Stimulated activated memory B cell treated with anti-CD40 and anti-IgM and Interleukin-4, amounts not matched to agents 10 μg/mL and 1 μg/mL and 100 μg/mL, for 72 hours (primary cell): ENCODE results near the gene GARIN5B.

Experiments
- ATAC-seq: fragments of 150-1000 bp; cut with Tn5 transposase; 2 replicates; pipeline ENCODE4 v1.10.0; 2021
- H3K27ac Mint-ChIP-seq: one replicate; pipeline ENCODE4 v1.8.0; 2022; ENCODE audit warnings: mild to moderate bottlenecking, mixed read lengths
- H3K27me3 Mint-ChIP-seq: one replicate; pipeline ENCODE4 v1.8.0; 2022; ENCODE audit warnings: mixed read lengths
- H3K36me3 Mint-ChIP-seq: one replicate; pipeline ENCODE4 v1.8.0; 2022; ENCODE audit warnings: mixed read lengths
- H3K4me1 Mint-ChIP-seq: one replicate; pipeline ENCODE4 v1.8.0; 2022; ENCODE audit warnings: mixed read lengths
- H3K4me3 Mint-ChIP-seq: one replicate; pipeline ENCODE4 v1.8.0; 2022; ENCODE audit warnings: mild to moderate bottlenecking, moderate library complexity, mixed read lengths
- H3K9me3 Mint-ChIP-seq: one replicate; pipeline ENCODE4 v1.8.0; 2022; ENCODE audit warnings: mixed read lengths

Gene GARIN5B

GRCh38 chr19:55392820-55393761 is 30.0 kb upstream of the GARIN5B start:
- Mint-ChIP-seq H3K4me3 (no peak overlapping the region), H3K27ac (no peak overlapping the region), H3K9me3 (no peaks in the 10 kb centered on the region), H3K27me3 (no peaks in the 10 kb centered on the region), H3K4me1 (peaks cover 37% of the 10 kb centered on the region), H3K36me3 (peaks cover 30% of the 10 kb centered on the region)
- no peak for ATAC-seq

- ATAC-seq = no peak
- Mint-ChIP-seq H3K4me3 (no peak overlapping the region), H3K36me3 (peaks cover 39% of the 10 kb centered on the region), H3K27me3 (no peaks in the 10 kb centered on the region), H3K9me3 (no peaks in the 10 kb centered on the region), H3K4me1 (peaks cover 45% of the 10 kb centered on the region), H3K27ac (no peak overlapping the region)
Measured at GRCh38 chr19:55391702-55392615, 28.9 kb upstream of the GARIN5B start.

- no peak overlapping the region for H3K27ac Mint-ChIP-seq
- H3K36me3 Mint-ChIP-seq = peaks cover 46% of the 10 kb centered on the region
- peaks cover 52% of the 10 kb centered on the region for H3K4me1 Mint-ChIP-seq
- no peak for ATAC-seq
- no peaks in the 10 kb centered on the region for H3K27me3 Mint-ChIP-seq
- H3K9me3 Mint-ChIP-seq = no peaks in the 10 kb centered on the region
- H3K4me3 Mint-ChIP-seq = no peak overlapping the region
Measured at GRCh38 chr19:55391191-55391670, 28.2 kb upstream of the GARIN5B start.

GRCh38 chr19:55390461-55390880 is 27.4 kb upstream of the GARIN5B start:
- Mint-ChIP-seq H3K27ac (peak overlapping the region; percentile 52), H3K36me3 (peaks cover 53% of the 10 kb centered on the region), H3K27me3 (no peaks in the 10 kb centered on the region), H3K9me3 (no peaks in the 10 kb centered on the region), H3K4me1 (peaks cover 53% of the 10 kb centered on the region), H3K4me3 (peak overlapping the region; percentile 10)
- no peak for ATAC-seq

- H3K9me3 Mint-ChIP-seq = no peaks in the 10 kb centered on the region
- no peaks in the 10 kb centered on the region for H3K27me3 Mint-ChIP-seq
- peak overlapping the region; percentile 52 for H3K27ac Mint-ChIP-seq
- peaks cover 61% of the 10 kb centered on the region for H3K4me1 Mint-ChIP-seq
- ATAC-seq = no peak
- peaks cover 53% of the 10 kb centered on the region for H3K36me3 Mint-ChIP-seq
- peak overlapping the region; percentile 27 for H3K4me3 Mint-ChIP-seq
Measured at GRCh38 chr19:55389386-55390317, 26.6 kb upstream of the GARIN5B start.

GRCh38 chr19:55387736-55388497 is 24.9 kb upstream of the GARIN5B start:
- peaks cover 53% of the 10 kb centered on the region for H3K36me3 Mint-ChIP-seq
- H3K4me1 Mint-ChIP-seq = peaks cover 71% of the 10 kb centered on the region
- peak overlapping the region; percentile 99 for H3K27ac Mint-ChIP-seq
- ATAC-seq = no peak
- no peaks in the 10 kb centered on the region for H3K27me3 Mint-ChIP-seq
- H3K4me3 Mint-ChIP-seq = peak overlapping the region; percentile 100
- no peaks in the 10 kb centered on the region for H3K9me3 Mint-ChIP-seq

GRCh38 chr19:55386493-55386971 is 23.5 kb upstream of the GARIN5B start:
- Mint-ChIP-seq H3K4me3 (peak overlapping the region; percentile 100), H3K27me3 (no peaks in the 10 kb centered on the region), H3K27ac (peak overlapping the region; percentile 99), H3K36me3 (peaks cover 53% of the 10 kb centered on the region), H3K9me3 (no peaks in the 10 kb centered on the region), H3K4me1 (peaks cover 79% of the 10 kb centered on the region)
- ATAC-seq = no peak

GRCh38 chr19:55385724-55386492 is 22.8 kb upstream of the GARIN5B start, which contains the start of gene RPL28:
RPL28 (plus strand) TSS chr19:55385932; CDS start chr19:55386358, 426 bp downstream.
- H3K4me3 Mint-ChIP-seq = peak within 1 kb of the TSS; percentile 100
- peaks cover 52% of the 10 kb centered on the region for H3K36me3 Mint-ChIP-seq
- no peaks in the 10 kb centered on the region for H3K27me3 Mint-ChIP-seq
- peak; percentile 90 for ATAC-seq
- peaks cover 77% of the 10 kb centered on the region for H3K4me1 Mint-ChIP-seq
- peak within 1 kb of the TSS; percentile 99 for H3K27ac Mint-ChIP-seq
- H3K9me3 Mint-ChIP-seq = no peaks in the 10 kb centered on the region

- Mint-ChIP-seq H3K36me3 (peaks cover 44% of the 10 kb centered on the region), H3K27ac (peak overlapping the region; percentile 99), H3K9me3 (no peaks in the 10 kb centered on the region), H3K4me1 (peaks cover 69% of the 10 kb centered on the region), H3K27me3 (no peaks in the 10 kb centered on the region), H3K4me3 (peak overlapping the region; percentile 100)
- peak; percentile 87 for ATAC-seq
Measured at GRCh38 chr19:55384920-55385723, 22.1 kb upstream of the GARIN5B start.

- ATAC-seq = peak; percentile 48
- no peaks in the 10 kb centered on the region for H3K27me3 Mint-ChIP-seq
- peak within 1 kb of the TSS; percentile 99 for H3K27ac Mint-ChIP-seq
- no peaks in the 10 kb centered on the region for H3K9me3 Mint-ChIP-seq
- peaks cover 61% of the 10 kb centered on the region for H3K4me1 Mint-ChIP-seq
- peak within 1 kb of the TSS; percentile 100 for H3K4me3 Mint-ChIP-seq
- H3K36me3 Mint-ChIP-seq = peaks cover 36% of the 10 kb centered on the region
Measured at GRCh38 chr19:55384131-55384919, 21.3 kb upstream of the GARIN5B start, which contains the start of gene TMEM238. TMEM238 (minus strand) TSS chr19:55384292; CDS start chr19:55384259, 33 bp downstream.

- peak; percentile 24 for ATAC-seq
- Mint-ChIP-seq H3K4me3 (peak overlapping the region; percentile 89), H3K27ac (peak overlapping the region; percentile 72), H3K4me1 (peaks cover 53% of the 10 kb centered on the region), H3K27me3 (no peaks in the 10 kb centered on the region), H3K9me3 (no peaks in the 10 kb centered on the region), H3K36me3 (peaks cover 28% of the 10 kb centered on the region)
Measured at GRCh38 chr19:55383279-55384130, 20.4 kb upstream of the GARIN5B start.
